ENCODE results near the gene CUL3.

- TF ChIP-seq, protein P1, sequence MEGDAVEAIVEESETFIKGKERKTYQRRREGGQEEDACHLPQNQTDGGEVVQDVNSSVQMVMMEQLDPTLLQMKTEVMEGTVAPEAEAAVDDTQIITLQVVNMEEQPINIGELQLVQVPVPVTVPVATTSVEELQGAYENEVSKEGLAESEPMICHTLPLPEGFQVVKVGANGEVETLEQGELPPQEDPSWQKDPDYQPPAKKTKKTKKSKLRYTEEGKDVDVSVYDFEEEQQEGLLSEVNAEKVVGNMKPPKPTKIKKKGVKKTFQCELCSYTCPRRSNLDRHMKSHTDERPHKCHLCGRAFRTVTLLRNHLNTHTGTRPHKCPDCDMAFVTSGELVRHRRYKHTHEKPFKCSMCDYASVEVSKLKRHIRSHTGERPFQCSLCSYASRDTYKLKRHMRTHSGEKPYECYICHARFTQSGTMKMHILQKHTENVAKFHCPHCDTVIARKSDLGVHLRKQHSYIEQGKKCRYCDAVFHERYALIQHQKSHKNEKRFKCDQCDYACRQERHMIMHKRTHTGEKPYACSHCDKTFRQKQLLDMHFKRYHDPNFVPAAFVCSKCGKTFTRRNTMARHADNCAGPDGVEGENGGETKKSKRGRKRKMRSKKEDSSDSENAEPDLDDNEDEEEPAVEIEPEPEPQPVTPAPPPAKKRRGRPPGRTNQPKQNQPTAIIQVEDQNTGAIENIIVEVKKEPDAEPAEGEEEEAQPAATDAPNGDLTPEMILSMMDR (conservative IDR thresholded peaks at IDR 0.05 in 1 of 2, IDR thresholded peaks at IDR 0.05 in 1 of 2; ENCODE audit: extremely low read depth in 1 of 2, insufficient read depth in 1 of 2, low read depth in 1 of 2, low read length in 2 of 2): no peak
- no peak for TF ChIP-seq EZH2 (IDR thresholded peaks at IDR 0.05; ENCODE audit: borderline replicate concordance, low read length)
These were observed 52.2 kb downstream of the CUL3 start for GRCh38 chr2:224532931-224533330.

Data from mammary epithelial cell (primary cell).